H1 (cell line): ENCODE results near the gene PRPF6. TPM values are rescaled to one million over a fixed set of nuclear protein-coding genes. Genes with fewer than 3 reads are reported as not detected.

ENCODE experiments used
- microRNA counts: library from miRNA; unstranded; fragments of <30 nt; microRNA quantifications from one replicate; lab custom pipeline; 2015
- microRNA-seq, 2 experiments: library from miRNA; unstranded; fragments of <30 nt; microRNA quantifications; one replicate each; pipeline versions ENCODE4 to v1.2.0, GENCODE V29; 2016 to 2020; ENCODE audit warnings: borderline microRNAs expressed in 2 of 2, borderline number of aligned reads in 2 of 2, borderline replicate concordance in 1 of 2
- polyA plus RNA-seq, 7 experiments: library from polyadenylated mRNA; depleted of rRNA in 3 of 7; stranded (reverse) in 5 of 7; unstranded in 2 of 7; fragments of >200 nt in 5 of 7; fragments of 200-250 nt in 2 of 7; gene quantifications; 1 replicate in 5 of 7; 2 replicates in 1 of 7; 4 replicates in 1 of 7; pipeline versions ENCODE4 v1.2.1 to v1.2.3, GENCODE V29; 2011 to 2013; ENCODE audit warnings: missing spikeins in 2 of 7, mixed read lengths in 2 of 7
- small RNA-seq: library from polyadenylated mRNA; stranded (forward); fragments of <200 nt; extraction: miRNeasy Mini kit (QIAGEN cat#:217004); gene quantifications from one replicate; pipeline ENCODE3, GENCODE V24; 2013; ENCODE audit not compliant: insufficient read depth
- total RNA-seq: library from RNA; stranded (reverse); fragmentation: NEBNext Ultra II Directional; extraction: Animal tissue kit (Norgen Biotek cat#: 25700); gene quantifications from 2 replicates; pipeline ENCODE4 v1.2.1, GENCODE V29; 2021

Gene PRPF6
- total and polyA plus RNA-seq, 2 of the 8 experiments (the other 6 are each of a cell fraction or from before 2014, with no cell fraction given) = 27.9 to 76.9 TPM

MicroRNAs within 50 kb of the gene (microRNA counts, 767-probe panel; counts per million panel counts)
- microRNA hsa-miR-1914-5p (lab: Ali Mortazavi, UCI) (879 counts per million, percentile 95 among the panel's probes with 10 or more counts), microRNA hsa-miR-647 (lab: Ali Mortazavi, UCI) (879 counts per million, percentile 95 among the panel's probes with 10 or more counts)

Small RNA genes within 50 kb of the gene (microRNA-seq; reads per million reads assigned to microRNA genes)
- 0 to 0.81 reads per million in 2 experiments for gene MIR1914
- gene MIR647 = 0 reads per million in 2 experiments
- 0 to 0.46 reads per million in 2 experiments for gene MIR6813

Small RNA genes within 50 kb of the gene (small RNA-seq; reads per million reads assigned to genes)
- not detected for gene AL355803.1
- not detected for gene MIR647
- not detected for gene MIR6813

Other genes with a start within 250 kb of the PRPF6 start
- 3.3 and 4.5 TPM in 2 replicates for gene LIME1, start 244.5 kb upstream of the PRPF6 start, total RNA-seq
- 5.9 and 9.5 TPM in 2 replicates for gene LIME1, start 244.5 kb upstream of the PRPF6 start, polyA plus RNA-seq (2011; rRNA removed)
- 25.0 and 29.1 TPM in 2 replicates for gene SLC2A4RG, start 241.4 kb upstream of the PRPF6 start, total RNA-seq
- gene SLC2A4RG, start 241.4 kb upstream of the PRPF6 start, polyA plus RNA-seq (2011; rRNA removed) = 15.9 and 32.9 TPM in 2 replicates
- 21.1 and 22.4 TPM in 2 replicates for gene ZBTB46, start 149.9 kb upstream of the PRPF6 start, total RNA-seq
- 6.4 and 10.7 TPM in 2 replicates for gene ZBTB46, start 149.9 kb upstream of the PRPF6 start, polyA plus RNA-seq (2011; rRNA removed)
- not detected in 2 replicates for gene ABHD16B, start 119.6 kb upstream of the PRPF6 start, total RNA-seq
- 0.05 TPM in 1 of 2 replicates, not detected in the other for gene ABHD16B, start 119.6 kb upstream of the PRPF6 start, polyA plus RNA-seq (2011; rRNA removed)
- 77.1 and 78.1 TPM in 2 replicates for gene TPD52L2, start 115.9 kb upstream of the PRPF6 start, total RNA-seq
- 80.2 and 96.5 TPM in 2 replicates for gene TPD52L2, start 115.9 kb upstream of the PRPF6 start, polyA plus RNA-seq (2011; rRNA removed)
- gene DNAJC5, start 86.0 kb upstream of the PRPF6 start, total RNA-seq = 31.2 and 32.8 TPM in 2 replicates
- 19.2 and 25.0 TPM in 2 replicates for gene DNAJC5, start 86.0 kb upstream of the PRPF6 start, polyA plus RNA-seq (2011; rRNA removed)
- 36.5 and 37.4 TPM in 2 replicates for gene UCKL1, start 24.7 kb upstream of the PRPF6 start, total RNA-seq
- gene UCKL1, start 24.7 kb upstream of the PRPF6 start, polyA plus RNA-seq (2011; rRNA removed) = 91.2 and 106 TPM in 2 replicates
- gene ZNF512B, start 11.2 kb upstream of the PRPF6 start, total RNA-seq = 26.6 and 27.0 TPM in 2 replicates
- gene ZNF512B, start 11.2 kb upstream of the PRPF6 start, polyA plus RNA-seq (2011; rRNA removed) = 7.3 and 10.6 TPM in 2 replicates
- gene SAMD10, start 1.5 kb upstream of the PRPF6 start, total RNA-seq = 3.0 and 3.8 TPM in 2 replicates
- 5.2 and 6.4 TPM in 2 replicates for gene SAMD10, start 1.5 kb upstream of the PRPF6 start, polyA plus RNA-seq (2011; rRNA removed)
- gene C20orf204, start 55.0 kb downstream of the PRPF6 start, total RNA-seq = 0.52 and 0.61 TPM in 2 replicates
- gene C20orf204, start 55.0 kb downstream of the PRPF6 start, polyA plus RNA-seq (2011; rRNA removed) = 0.39 and 0.96 TPM in 2 replicates
- gene SOX18, start 68.5 kb downstream of the PRPF6 start, total RNA-seq = 0.23 TPM in 1 of 2 replicates, not detected in the other
- gene SOX18, start 68.5 kb downstream of the PRPF6 start, polyA plus RNA-seq (2011; rRNA removed) = 0.08 and 0.09 TPM in 2 replicates
- 41.4 and 46.3 TPM in 2 replicates for gene TCEA2, start 82.1 kb downstream of the PRPF6 start, total RNA-seq
- gene TCEA2, start 82.1 kb downstream of the PRPF6 start, polyA plus RNA-seq (2011; rRNA removed) = 42.3 and 66.0 TPM in 2 replicates
- 12.7 and 13.1 TPM in 2 replicates for gene RGS19, start 98.4 kb downstream of the PRPF6 start, total RNA-seq
- 16.8 and 21.9 TPM in 2 replicates for gene RGS19, start 98.4 kb downstream of the PRPF6 start, polyA plus RNA-seq (2011; rRNA removed)
- gene OPRL1, start 99.0 kb downstream of the PRPF6 start, total RNA-seq = 0.52 and 0.63 TPM in 2 replicates
- 0.98 and 2.0 TPM in 2 replicates for gene OPRL1, start 99.0 kb downstream of the PRPF6 start, polyA plus RNA-seq (2011; rRNA removed)
- gene LKAAEAR1, start 103.3 kb downstream of the PRPF6 start, total RNA-seq = 0.41 and 0.52 TPM in 2 replicates
- 0.53 and 0.91 TPM in 2 replicates for gene LKAAEAR1, start 103.3 kb downstream of the PRPF6 start, polyA plus RNA-seq (2011; rRNA removed)
- not detected in 2 replicates for gene NPBWR2, start 126.4 kb downstream of the PRPF6 start, total RNA-seq
- gene NPBWR2, start 126.4 kb downstream of the PRPF6 start, polyA plus RNA-seq (2011; rRNA removed) = not detected in 2 replicates
- gene MYT1, start 183.3 kb downstream of the PRPF6 start, total RNA-seq = 1.1 and 2.0 TPM in 2 replicates
- gene MYT1, start 183.3 kb downstream of the PRPF6 start, polyA plus RNA-seq (2011; rRNA removed) = 0.63 and 1.0 TPM in 2 replicates